ENCODE results near the gene SERPINA9.
"Not testable (repeated sequence)": the region's sequence is repeated elsewhere in the genome, so short reads cannot be mapped to it uniquely, and the experiment has no call there.

Gene SERPINA9

DNA sequence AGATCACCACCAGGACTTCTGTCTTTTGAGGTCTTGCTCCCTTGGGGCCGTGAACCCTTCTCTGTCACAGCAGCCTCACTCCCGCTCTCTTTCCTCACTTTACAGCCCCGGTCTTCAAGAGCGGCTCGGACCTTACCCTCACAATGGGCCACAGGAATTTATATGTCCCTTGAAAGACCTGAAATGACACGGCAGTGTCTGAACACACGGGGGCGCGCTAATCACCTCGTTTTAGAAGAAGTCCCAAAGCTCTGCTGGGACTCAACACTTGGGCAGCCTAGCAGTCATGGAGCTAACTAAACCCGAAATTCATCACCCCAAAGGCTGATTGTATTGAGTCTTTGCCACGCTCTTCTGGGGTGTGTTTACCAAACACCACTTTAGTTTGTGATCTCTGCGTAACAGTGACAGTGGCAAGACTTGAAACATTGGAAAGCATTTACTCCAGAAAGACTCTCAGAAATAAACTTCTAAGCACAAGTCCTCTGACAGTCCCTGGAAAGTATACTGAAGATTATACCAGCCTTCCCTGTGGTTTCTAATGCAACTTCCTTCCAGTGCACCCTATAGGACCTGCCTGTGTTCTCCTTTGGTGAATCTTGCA is 52.4 kb downstream of the SERPINA9 start:
- DNase-seq (ENCODE audit: low read depth) = peak; percentile 22

- no peak for DNase-seq (ENCODE audit: low read depth)
These were observed 54.7 kb downstream of the SERPINA9 start for GRCh38 chr14:94421316-94421715.

DNA sequence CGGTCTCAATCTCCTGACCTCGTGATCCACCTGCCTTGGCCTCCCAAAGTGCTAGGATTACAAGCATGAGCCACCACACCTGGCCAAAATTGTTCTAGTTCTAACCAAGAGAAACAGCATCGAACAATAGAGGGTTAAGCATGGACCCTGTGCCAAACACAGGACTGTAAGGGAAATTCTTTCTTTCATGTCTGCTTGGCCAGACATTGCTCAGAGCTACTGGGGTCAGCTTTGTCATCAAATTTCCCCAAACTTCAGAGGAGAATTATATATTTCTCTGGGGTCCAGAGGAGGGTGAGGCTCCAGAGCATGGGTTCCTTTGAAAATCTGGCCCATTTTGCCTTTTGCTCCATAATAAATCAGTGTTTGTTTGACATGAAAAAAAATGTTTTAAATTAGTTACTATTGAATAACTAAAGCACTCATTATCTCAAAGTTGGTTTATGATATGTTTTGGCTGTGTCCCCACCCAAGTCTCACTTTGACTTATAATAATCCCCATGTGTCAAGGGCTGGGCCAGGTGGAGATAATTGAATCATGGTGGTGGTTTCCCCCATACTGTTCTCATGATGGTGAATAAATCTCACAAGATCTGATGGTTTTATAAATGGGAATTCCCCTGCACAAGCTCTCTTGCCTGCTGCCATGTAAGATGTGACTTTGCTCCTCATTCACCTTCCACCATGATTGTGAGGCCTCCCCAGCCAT is 58.3 kb downstream of the SERPINA9 start:
- not testable (repeated sequence) for DNase-seq (ENCODE audit: low read depth)

Data from HS-5 (cell line).